Breast epithelium (tissue), 3 donors: ENCODE results near the gene PDIA3.

Source experiments
- POLR2AphosphoS5 ChIP-seq, 3 donors: sonication (generic); formaldehyde crosslinking; IDR thresholded peaks; one replicate each; pipeline ENCODE4 v1.6.1; 2017; ENCODE audit warnings: antibody characterized with exemption in 3 of 3
- TF ChIP-seq, protein P1 (sequence below), 3 donors: fragments of 450-650 bp; IDR thresholded peaks; one replicate each; pipeline ENCODE4 v1.5.1; 2016 to 2017; ENCODE audit warnings: antibody characterized with exemption in 3 of 3, mild to moderate bottlenecking in 3 of 3, moderate library complexity in 3 of 3

- no peak for TF ChIP-seq POLR2AphosphoS5 (IDR thresholded peaks at IDR 0.05)
- TF ChIP-seq, protein P1, sequence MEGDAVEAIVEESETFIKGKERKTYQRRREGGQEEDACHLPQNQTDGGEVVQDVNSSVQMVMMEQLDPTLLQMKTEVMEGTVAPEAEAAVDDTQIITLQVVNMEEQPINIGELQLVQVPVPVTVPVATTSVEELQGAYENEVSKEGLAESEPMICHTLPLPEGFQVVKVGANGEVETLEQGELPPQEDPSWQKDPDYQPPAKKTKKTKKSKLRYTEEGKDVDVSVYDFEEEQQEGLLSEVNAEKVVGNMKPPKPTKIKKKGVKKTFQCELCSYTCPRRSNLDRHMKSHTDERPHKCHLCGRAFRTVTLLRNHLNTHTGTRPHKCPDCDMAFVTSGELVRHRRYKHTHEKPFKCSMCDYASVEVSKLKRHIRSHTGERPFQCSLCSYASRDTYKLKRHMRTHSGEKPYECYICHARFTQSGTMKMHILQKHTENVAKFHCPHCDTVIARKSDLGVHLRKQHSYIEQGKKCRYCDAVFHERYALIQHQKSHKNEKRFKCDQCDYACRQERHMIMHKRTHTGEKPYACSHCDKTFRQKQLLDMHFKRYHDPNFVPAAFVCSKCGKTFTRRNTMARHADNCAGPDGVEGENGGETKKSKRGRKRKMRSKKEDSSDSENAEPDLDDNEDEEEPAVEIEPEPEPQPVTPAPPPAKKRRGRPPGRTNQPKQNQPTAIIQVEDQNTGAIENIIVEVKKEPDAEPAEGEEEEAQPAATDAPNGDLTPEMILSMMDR (IDR thresholded peaks at IDR 0.05), result no peak
Observed at GRCh38 chr15:43774062-43774461, 27.8 kb downstream of the PDIA3 start.
